Calu3 (cell line): Measurements from ENCODE around the gene C1QTNF1. TPM values are rescaled to one million over a fixed set of nuclear protein-coding genes. Genes with fewer than 3 reads are reported as not detected.

ENCODE experiments used
- BruUV-seq: library from RNA; stranded (reverse); fragments of 400-500 nt; replicated peaks from 2 replicates; lab custom pipeline; 2021; lab: Mats Ljungman, UMichigan
- CTCF ChIA-PET: fragments of 300-600 bp; sonication (Branson Sonifier 250); formaldehyde crosslinking; loops from one replicate; lab custom pipeline; 2022; ENCODE audit warnings: antibody characterized with exemption; lab: Charles Lee
- DNase-seq: peaks from one replicate; pipeline ENCODE4 v3.0.0; 2022
- H3K27ac Mint-ChIP-seq: one replicate; pipeline ENCODE4 v1.8.0; 2022; ENCODE audit warnings: mixed read lengths; ENCODE audit not compliant: unreplicated experiment
- H3K27me3 Mint-ChIP-seq: one replicate; pipeline ENCODE4 v1.8.0; 2022; ENCODE audit warnings: mixed read lengths; ENCODE audit not compliant: unreplicated experiment
- H3K36me3 Mint-ChIP-seq: one replicate; pipeline ENCODE4 v1.8.0; 2022; ENCODE audit warnings: mild to moderate bottlenecking, moderate library complexity, mixed read lengths; ENCODE audit not compliant: insufficient read depth, unreplicated experiment
- H3K4me1 Mint-ChIP-seq: one replicate; pipeline ENCODE4 v1.8.0; 2022; ENCODE audit warnings: mild to moderate bottlenecking, low read depth, mixed read lengths; ENCODE audit not compliant: unreplicated experiment
- H3K4me3 Mint-ChIP-seq: one replicate; pipeline ENCODE4 v1.8.0; 2022; ENCODE audit warnings: mild to moderate bottlenecking, low read depth, moderate library complexity, mixed read lengths; ENCODE audit not compliant: unreplicated experiment
- H3K9me3 Mint-ChIP-seq: one replicate; pipeline ENCODE4 v1.8.0; 2022; ENCODE audit warnings: low read depth, mixed read lengths; ENCODE audit not compliant: unreplicated experiment
- intact Hi-C: fragments of 100-400 bp; cut with micrococcal nuclease; formaldehyde crosslinking; loops from one replicate; pipeline ENCODE4 v1.10.0; 2022; ENCODE audit not compliant: unreplicated experiment
- total RNA-seq: library from RNA; stranded (reverse); gene quantifications from 2 replicates; pipeline ENCODE4 v1.2.3, GENCODE V29; 2022
- TF ChIP-seq, protein P1 (sequence below): fragments of 200-600 bp; IDR thresholded peaks from one replicate; pipeline ENCODE4 v1.8.0; 2022; ENCODE audit warnings: antibody characterized with exemption; ENCODE audit not compliant: unreplicated experiment

The C1QTNF1 gene
- total RNA-seq, 1 experiment from 2014 or later, result 3.3 TPM

DNA sequence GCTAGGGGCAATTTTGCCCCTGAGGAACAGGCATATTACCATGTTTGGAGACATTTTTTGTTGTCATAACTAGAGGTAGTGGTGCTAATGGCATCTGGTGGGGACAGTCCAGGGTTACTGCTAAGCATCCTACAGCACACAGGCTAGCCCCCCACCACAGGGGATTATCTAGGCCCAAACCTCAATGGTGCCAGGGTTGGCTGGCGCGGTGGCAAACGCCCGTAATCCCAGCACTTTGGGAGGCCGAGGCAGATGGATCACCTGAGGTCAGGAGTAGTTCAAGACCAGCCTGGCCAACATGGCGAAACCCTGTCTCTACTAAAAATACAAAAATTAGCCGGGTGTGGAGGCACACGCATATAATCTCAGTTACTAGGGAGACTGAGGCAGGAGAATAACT lies 15.2 kb downstream of the C1QTNF1 start:
- no peak for DNase-seq
- peaks cover 19% of the 10 kb centered on the region for H3K4me1 Mint-ChIP-seq
- no peak overlapping the region for H3K4me3 Mint-ChIP-seq
- H3K27me3 Mint-ChIP-seq, result peaks cover 17% of the 10 kb centered on the region
- no peak overlapping the region for H3K27ac Mint-ChIP-seq
- BruUV-seq, result no TSS peak
- TF ChIP-seq, protein P1, sequence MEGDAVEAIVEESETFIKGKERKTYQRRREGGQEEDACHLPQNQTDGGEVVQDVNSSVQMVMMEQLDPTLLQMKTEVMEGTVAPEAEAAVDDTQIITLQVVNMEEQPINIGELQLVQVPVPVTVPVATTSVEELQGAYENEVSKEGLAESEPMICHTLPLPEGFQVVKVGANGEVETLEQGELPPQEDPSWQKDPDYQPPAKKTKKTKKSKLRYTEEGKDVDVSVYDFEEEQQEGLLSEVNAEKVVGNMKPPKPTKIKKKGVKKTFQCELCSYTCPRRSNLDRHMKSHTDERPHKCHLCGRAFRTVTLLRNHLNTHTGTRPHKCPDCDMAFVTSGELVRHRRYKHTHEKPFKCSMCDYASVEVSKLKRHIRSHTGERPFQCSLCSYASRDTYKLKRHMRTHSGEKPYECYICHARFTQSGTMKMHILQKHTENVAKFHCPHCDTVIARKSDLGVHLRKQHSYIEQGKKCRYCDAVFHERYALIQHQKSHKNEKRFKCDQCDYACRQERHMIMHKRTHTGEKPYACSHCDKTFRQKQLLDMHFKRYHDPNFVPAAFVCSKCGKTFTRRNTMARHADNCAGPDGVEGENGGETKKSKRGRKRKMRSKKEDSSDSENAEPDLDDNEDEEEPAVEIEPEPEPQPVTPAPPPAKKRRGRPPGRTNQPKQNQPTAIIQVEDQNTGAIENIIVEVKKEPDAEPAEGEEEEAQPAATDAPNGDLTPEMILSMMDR, result no peak
- H3K36me3 Mint-ChIP-seq, result peaks cover 14% of the 10 kb centered on the region
- H3K9me3 Mint-ChIP-seq, result peaks cover 4% of the 10 kb centered on the region
- CTCF ChIA-PET, result no interaction called here
- intact Hi-C loops, result no loop called here

DNA sequence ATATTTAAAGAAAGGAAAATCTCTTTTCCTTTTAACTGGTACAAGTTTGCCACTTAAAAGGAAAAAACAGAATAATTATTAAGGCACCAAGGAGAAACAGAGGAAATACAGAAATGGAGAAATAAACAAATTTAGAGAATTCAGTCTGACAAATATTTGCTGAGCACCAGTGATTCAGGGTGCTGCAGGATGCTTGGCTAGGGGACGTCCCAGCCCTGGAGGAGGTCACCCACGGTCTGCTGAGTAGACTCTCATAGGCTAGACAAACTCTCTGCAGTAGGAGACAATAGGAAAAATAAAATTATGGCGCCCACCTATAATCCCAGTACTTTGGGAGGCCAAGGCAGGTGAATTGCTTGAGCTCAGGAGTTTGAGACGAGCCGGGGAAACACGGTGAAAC lies 15.9 kb downstream of the C1QTNF1 start:
- no peak overlapping the region for H3K4me3 Mint-ChIP-seq
- H3K27me3 Mint-ChIP-seq, result peaks cover 24% of the 10 kb centered on the region
- BruUV-seq, result no TSS peak
- H3K9me3 Mint-ChIP-seq, result peaks cover 4% of the 10 kb centered on the region
- H3K36me3 Mint-ChIP-seq, result peaks cover 16% of the 10 kb centered on the region
- CTCF ChIA-PET, result interaction anchor here (0.6 kb wide), 1 partner anchor 30 kb away, joined by 3 read pairs; the partner anchor contains the start of gene CANT1
- intact Hi-C loops, result no loop called here
- TF ChIP-seq, protein P1, result no peak
- H3K4me1 Mint-ChIP-seq, result peaks cover 23% of the 10 kb centered on the region
- DNase-seq, result no peak
- no peak overlapping the region for H3K27ac Mint-ChIP-seq

DNA sequence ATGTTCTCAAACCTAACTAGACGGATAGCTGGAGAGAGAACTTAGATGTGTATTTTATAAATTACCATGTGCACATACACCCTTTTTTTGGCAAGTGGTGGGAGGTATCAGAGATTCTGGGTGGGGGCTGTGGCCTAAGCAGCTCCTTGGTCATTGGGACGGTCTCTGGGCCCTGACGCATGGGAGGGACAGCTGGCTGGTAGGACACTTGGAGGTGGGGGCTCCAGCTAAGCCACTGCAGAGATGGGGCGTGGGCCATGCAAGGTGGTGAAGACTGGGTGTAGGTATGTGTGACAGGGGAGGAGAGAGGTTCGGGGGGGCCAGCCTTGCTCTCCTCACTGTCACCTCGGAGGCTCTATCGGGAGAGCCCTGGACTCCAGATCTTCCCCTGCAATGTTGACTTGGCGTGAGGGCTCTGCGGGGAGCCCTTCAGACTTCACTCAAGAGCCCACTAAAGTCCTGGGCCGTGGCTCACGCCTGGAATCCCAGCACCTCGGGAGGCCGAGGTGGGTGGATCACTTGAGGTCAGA lies 17.1 kb downstream of the C1QTNF1 start:
- intact Hi-C loops, result no loop called here
- Mint-ChIP-seq H3K27me3 (peaks cover 36% of the 10 kb centered on the region), H3K9me3 (peaks cover 4% of the 10 kb centered on the region), H3K4me1 (peaks cover 27% of the 10 kb centered on the region), H3K36me3 (peaks cover 23% of the 10 kb centered on the region), H3K4me3 (no peak overlapping the region), H3K27ac (no peak overlapping the region)
- TF ChIP-seq, protein P1, result no peak
- BruUV-seq, result no TSS peak
- CTCF ChIA-PET, result interaction anchor here (0.7 kb wide), 3 partner anchors 12 to 629 kb away, joined by 3 to 4 read pairs (median 4); no protein-coding TSS in a partner anchor
- no peak for DNase-seq

DNA sequence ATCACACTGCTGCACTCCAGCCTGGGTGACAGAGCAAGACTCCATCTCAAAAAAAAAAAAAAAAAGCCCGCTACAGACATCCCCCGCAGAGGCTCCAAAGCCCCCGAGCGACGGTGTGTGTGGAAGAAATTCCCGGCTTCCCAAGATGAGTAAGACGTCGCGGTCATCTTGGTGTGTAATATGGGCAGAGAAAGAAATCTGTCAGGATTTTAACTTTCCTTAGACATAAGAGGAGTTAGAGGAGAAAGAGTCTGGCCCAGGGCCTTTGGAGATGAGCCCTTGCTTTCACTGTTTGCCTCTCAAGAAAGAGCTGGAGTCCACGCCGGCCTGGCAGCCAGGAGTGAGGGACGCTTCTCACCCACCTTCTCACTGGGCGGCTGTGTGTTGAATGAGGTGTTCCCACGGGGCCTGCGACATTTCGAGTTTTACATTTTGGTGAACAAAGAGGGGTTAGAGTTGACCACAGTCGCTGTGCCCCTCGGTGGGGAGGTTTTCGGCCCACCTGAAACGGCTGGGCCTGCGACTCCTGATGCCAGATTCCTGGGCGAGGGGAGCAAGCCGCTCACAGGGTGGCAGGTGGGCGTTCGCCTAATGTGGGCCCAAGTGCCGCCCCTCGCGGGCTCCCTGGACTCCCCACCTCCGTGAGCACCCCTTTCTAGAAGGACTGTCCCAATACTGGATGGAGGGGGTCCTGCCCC lies 17.9 kb downstream of the C1QTNF1 start:
- Mint-ChIP-seq H3K27me3 (peaks cover 41% of the 10 kb centered on the region), H3K27ac (no peak overlapping the region), H3K4me1 (peaks cover 27% of the 10 kb centered on the region), H3K4me3 (no peak overlapping the region), H3K9me3 (peaks cover 4% of the 10 kb centered on the region), H3K36me3 (peaks cover 23% of the 10 kb centered on the region)
- CTCF ChIA-PET, result interaction anchor here (0.7 to 1.2 kb wide), 6 partner anchors 13 to 352 kb away, joined by 3 to 6 read pairs (median 4); no protein-coding TSS in a partner anchor
- DNase-seq, result no peak
- intact Hi-C loops, result loop anchor here (1.0 to 2.0 kb wide), 2 partner anchors 23 to 55 kb away; no protein-coding TSS in a partner anchor
- TF ChIP-seq, protein P1, result no peak
- BruUV-seq, result no TSS peak
